Stimulated activated CD8-positive, alpha-beta memory T cell treated with anti-CD3 and anti-CD28 coated beads, Interleukin-4, amount 100 ng/mL, for 4 hours (primary cell): Measurements from ENCODE around the gene SMIM12.
"Not testable (repeated sequence)": the region's sequence is repeated elsewhere in the genome, so short reads cannot be mapped to it uniquely, and the experiment has no call there.

ENCODE experiments used
- DNase-seq, 2 donors: peaks; one replicate each; pipeline ENCODE4 v3.0.0-alpha.2; 2020; ENCODE audit warnings: low read depth in 2 of 2, low spot score in 1 of 2

SMIM12 gene

DNA sequence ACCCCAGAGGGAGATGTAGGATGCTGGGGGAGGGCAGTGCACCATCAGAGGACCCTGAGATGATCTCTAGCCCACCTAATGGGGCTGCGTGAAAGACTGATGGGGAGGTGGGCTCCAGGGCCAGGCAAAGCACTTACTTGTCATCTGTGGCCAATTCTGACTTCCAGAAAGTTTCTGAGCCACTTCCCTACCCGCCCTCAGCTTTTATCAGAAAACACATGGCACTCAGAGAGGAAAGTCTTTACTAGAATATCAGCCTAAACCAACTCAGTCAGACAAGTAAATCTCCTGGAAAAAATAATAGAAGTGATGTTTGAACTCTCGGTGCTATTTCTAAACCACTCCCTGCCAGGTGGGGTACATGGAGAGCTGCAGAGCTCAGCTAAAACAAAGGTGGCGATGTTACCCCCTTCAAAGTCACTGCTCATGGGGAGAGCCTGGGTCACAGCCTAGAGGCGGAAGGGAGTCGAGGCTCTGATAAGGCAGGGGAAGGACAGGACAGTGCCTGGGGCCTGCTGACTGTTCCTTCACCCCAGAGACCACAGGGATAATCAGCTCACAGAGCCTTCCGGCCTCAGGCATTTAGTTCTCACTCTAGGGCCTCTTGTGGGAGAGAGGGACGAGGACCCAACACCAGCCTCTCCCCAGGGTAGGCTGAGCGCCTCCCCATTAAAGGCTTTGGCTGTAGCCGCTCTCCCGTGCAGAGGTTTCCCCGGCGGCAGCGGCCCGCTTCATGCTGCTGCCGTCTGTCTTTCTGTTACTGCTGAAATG, 14.2 kb downstream of the SMIM12 start:
- no peak for DNase-seq

DNA sequence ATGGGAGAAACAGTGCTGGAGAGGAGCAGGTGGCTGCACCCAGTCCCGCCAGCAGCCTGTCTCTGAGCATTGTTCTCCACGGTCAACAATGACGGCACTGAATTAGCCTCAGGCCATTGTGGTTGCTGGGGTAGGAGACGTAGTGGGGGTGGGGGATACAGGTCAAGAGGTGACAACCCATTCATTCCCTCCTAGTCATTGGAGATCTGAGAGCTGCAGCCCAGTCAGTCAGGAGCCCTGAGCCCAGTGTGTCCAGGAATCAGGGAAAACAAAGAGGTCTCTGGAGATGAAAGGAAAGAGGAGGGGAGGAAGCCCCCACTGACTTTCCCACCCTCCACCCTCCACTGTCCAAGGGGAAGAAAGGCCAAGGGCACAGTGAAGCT, 15.3 kb downstream of the SMIM12 start:
- DNase-seq, result no peak

DNA sequence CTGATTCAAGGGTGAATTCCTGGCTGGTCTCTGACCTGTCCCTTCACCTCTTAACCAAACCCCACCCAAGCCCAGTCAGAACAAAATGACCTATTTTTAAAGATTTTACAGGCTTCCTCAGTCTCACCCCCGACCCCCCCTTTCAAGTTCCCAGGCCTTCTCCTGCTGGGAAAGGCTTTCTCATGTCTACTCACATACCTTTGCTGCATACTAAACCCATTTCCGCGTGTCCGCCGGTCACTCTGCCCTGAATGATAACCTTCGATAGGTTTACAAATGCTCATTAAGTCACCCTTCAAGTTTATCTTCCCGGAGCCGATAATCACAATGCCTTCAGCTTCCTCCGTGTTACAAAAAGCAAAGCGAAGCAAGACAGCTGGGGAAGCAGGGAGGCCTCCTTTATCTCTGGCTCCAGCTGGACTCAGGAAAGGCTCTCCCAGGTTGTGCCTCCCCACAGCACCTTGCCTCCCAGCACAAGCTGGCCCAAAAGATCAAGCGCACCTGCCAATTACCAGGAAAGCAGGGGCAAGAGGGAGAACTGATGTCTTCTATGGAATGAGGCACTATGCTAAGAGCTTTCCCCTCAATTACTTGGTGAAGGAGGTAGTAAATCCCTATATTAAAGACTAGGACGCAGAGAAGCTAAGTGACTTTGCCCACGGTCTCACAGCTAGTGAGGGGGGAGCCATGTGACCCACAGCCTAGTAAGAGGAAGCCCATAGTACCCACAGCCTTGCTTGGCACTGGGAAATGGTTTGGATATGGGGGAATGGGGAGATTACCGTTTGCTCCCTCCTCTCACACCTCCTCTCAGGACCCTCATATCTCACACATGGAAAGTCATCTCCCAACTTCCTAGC, 15.9 kb downstream of the SMIM12 start:
- no peak for DNase-seq

DNA sequence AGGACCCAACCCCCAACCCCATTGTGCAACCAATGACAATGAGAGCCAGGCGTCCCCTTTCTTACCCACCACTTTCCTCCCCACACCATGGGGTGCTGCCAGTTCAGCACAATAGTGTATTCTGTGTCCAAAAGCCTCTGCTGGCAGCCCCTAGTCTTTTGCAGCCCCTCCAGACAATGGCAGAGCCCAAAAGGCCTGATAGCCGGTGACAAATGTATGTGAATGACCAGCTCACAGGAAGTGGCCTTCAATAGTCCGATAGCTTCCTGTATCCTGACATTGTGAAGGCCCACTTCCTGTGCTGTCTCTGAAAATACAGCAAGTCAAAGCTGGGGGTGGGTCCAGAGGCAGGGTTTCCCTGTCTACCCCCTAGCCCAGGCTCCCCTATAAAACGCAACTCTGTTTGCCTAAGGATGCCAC, 16.6 kb downstream of the SMIM12 start:
- no peak for DNase-seq

DNA sequence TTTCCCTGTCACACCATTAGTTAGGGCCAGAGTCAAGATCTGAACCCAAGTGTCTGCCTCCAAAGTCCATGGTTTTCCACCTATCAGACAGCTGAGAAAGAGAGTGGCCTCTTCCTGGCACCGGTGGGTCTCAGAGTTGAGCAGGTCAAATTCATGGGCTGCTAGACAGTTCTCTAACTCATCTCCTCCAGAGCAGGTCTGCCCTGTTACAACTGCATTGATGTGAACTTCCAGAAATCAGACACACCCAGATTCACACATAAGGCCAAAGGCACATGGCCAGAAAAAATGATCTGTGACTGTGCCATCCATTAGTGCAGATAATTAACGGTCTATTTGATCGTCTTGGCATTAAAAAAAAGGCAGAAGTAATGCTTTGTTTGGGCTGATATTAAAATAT, 17.5 kb downstream of the SMIM12 start:
- DNase-seq, result no peak

DNA sequence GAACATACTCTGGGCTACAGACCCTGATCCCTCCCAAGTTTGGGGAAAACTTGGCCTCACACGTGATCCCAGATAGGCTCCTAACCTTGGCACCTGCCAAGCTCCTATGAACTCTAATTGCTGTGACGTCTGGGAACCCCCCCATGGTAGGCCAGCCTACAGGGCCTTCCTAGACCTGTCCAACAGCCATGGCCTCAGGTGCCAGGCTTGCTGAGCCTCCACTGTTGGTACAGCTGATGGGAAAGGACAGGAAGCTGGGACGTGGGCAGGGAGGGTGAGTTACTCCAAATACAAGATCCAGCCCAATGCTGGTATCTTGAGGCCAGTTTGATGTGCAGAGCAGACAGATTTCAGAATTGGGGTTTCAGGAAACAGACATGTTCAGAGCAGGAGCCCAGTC, 19.1 kb downstream of the SMIM12 start:
- DNase-seq, result no peak

DNA sequence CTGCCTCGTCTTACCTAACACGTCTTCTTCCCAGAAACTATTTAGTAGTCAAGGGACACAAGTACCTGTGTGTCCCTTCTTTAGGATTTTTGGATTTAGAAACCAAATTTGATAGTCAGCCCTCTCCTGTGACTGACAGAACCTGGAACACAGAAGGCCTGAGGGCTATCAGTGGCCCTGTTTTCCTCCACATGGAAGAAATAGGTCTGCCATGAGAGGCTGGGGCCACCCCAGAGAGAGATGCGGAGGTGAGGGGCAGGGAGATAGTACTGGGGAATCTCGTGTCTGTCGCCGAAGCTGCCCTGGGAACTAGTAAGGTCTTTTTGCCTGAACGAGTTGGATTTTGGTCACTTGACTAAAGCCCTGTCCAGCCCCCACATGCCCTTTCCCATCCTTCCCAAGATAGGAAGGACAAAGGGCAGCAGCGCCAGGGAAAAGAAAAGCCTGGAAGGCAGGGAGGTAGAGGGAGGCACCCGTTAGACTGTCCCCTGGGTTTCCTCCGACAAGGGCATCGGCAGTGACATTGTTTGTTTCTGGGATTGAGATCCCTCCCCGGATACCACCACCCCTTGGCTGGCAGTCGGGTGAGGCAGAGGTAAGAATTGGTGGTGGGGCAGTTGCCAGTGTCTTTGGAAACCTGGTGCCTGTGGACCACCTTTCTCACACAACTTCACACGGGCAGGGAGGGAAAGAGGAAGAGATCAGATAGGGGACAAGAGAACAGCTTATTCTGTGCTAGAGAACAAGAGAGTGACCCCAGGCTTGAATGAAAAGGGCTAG, 19.8 kb downstream of the SMIM12 start:
- DNase-seq, result no peak

DNA sequence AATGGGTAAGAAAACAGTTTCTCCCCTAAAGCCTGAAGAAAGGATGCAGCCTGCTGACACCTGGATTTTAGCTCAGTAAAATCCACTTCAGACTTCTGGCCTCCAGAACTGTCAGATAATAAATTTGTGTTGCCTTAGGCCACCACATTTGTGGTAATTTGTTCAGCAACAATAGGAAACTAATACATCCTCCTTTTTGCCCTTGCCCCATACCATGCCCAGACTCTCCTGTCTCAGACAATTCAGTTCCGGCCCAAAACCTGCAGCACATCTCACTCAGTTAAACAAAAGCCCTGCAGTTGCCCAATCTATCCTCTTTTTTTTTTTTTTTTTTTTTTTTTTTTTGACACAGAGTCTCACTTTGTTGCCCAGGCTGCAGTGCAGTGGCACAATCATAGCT, 25.8 kb downstream of the SMIM12 start:
- DNase-seq, result no peak

DNA sequence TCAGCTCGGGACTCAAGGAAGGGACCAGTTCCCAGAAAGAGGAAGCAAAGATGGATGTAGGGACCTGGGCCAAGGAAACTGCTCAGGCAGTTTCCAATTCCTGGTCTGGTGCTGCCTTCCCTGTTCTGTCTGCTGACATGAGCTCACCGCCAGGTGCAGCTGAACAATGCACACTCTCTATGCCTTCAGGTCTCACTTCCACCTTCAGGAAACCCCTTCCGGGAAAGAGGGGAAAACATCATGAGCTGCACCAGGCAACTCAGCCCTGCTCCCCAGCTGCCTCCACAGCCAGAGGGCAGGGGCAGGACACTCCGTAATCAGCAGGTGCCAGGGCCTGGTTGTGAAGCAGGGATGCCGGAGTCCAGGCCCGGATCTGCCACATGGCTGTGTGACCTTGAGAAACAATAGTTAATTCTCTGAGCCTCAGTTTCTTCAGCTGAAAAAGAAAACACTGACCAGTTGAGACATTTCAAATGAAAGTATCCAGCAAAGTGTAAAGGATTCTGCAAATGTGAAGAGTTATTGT, 27.8 kb downstream of the SMIM12 start:
- DNase-seq, result no peak

DNA sequence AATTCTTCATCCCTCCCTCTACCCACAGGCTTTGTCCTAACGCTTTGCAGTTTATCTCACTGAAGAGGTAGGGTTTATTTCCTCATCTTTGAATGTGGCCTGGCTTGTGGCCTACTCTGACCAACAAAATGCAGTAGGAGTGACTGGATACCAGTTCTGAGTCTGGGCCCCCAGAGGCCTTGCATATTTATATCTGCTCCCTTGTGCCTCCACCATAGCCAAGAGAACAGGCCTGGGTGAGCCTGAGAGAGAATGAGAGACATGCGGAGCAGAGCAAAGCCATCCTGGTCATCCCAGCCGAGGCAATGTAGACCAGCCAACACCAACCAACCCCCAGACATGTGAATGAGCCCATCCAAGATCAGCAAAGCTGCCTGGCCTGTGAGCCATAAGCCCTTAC, 30.3 kb downstream of the SMIM12 start:
- no peak for DNase-seq

DNA sequence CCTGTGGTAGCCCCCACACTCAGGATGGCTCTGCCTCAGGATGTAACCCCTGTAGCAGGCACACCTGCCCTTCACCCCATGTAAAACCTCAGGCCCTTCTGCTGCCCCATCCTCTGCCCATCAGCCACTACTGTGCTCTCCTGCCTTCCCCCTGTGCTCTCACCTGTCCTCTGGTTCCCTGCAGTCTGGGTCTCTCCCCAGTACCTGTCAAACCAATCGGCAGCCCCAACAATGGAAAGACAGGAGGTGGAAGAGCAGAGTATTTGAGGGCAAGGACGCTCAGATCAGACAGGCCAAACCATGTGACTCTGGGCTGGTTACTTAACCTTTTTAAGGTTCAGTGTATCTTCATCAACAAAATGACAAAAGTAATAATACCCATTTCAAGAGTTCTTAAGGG, 30.9 kb downstream of the SMIM12 start:
- DNase-seq, result no peak

DNA sequence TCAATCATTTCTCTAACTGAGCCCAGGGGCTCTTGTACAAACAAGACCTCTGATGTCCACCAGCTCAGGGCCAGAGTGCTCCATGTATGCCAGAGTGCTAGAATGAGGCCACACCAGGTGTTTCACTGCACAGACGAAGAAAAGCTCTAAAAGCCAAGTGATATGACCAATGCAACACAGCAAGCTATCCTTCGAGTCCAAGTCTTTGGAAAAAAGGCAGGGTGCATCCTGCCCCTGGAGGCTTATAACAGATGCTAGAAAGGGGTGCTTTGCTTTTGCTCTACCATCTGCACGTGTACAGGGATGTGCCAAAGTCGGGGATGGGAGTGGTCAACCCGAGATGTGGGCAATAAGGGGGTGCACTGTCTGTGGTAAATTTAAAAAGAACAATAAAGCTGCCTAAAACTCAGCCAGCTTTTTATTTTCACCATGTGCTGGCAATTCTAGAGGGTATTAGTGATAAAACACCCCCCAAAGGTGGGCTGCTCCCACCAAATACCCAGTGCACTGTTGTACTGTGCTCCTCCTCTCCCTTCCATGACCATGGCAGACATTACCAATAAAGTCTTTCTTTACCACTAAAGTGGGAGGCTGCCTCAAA, 32.1 kb downstream of the SMIM12 start:
- no peak for DNase-seq

DNA sequence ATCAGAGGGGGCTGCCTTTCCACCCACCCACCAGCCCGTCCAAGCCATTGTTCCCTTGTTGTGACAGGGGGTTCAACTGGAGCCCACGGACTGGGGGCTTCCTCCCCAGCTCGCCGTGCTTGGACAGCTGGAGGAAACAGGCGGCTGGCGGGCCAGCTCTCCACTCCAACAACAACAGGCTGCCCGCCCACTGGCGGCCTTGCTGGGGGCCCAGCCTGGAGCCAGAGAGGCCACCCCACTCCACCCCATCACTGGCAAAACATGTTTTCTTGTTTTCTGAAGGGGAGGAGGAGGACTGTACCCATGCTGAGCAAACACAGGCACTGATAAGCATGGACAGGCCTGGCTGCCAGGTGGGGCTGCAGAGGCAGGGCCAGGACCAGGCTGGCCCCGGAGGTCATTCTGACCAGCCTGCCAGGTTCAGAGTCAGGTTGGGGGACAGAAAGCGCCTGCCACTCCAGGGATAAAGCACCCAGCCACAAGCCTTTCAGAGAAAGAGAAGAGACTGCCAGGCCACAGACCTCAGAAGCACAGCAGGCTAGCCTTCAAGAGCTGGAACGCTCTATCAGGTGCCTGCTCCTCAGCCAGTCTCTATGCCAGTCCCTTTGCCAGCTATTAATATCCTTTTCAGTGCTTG, 34.0 kb downstream of the SMIM12 start:
- no peak for DNase-seq

DNA sequence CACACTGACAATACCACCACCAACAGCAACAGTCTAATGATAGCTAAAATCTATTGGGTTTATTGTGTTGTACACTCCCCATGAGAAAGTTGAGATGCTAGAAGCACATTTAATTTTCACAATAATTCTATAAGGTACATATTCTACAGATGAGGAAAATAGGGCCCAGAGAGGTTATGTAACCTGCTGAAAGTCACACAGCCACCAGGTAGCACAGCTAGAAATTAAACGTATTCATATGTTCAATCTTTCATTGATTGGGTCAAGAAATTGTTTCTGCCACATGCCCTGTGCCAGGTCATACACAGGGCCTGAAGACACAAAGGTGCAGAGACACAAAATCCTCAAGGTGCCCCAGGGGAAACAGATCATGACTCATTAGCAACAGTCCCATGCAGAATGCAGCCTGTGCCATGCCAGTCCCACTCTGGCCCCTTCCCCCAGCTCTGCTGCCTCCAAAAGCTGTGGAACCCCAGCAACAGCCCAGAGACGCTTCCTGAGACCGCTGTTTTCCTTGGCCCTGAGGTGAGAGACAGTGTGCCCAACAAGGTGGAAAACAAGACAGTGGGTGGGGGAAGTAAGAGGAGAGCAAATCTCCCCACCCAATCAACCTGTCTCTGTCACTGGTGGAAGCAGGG, 34.6 kb downstream of the SMIM12 start:
- DNase-seq, result no peak

DNA sequence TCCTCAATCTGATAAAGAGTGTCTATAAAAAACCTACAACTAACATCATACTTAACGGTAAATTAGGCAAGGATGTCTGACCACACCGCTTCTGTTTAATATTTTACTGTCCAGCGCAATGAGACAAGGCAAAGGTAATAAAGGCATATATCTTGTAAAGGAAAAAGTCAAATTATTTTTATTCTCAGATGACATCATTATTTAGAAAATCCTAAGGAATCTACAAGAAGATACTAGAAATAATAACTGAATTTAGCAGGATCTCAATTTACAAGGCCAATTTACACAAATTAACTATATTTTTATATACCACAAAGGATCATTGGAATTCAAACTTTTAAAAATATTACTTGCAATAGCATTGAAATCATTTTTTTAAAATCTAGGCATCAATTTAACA, 37.3 kb downstream of the SMIM12 start:
- no peak for DNase-seq

DNA sequence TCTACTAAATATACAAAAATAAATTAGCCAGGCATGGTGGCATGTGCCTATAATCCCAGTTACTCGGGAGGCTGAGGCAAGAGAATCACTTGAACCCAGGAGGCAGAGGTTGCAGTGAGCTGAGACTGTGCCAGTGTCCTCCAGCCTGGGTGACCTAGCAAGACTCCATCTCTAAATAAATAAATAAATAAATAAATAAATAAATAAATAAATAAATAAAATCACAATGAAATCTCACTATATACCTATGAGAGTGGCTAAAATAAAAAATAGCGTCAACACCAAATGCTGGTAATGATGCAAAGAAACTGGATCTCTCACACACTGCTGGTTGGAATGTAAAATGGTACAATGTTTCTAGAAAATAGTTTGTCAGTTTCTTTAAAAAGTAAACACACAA, 40.7 kb downstream of the SMIM12 start:
- DNase-seq, result not testable (repeated sequence)

DNA sequence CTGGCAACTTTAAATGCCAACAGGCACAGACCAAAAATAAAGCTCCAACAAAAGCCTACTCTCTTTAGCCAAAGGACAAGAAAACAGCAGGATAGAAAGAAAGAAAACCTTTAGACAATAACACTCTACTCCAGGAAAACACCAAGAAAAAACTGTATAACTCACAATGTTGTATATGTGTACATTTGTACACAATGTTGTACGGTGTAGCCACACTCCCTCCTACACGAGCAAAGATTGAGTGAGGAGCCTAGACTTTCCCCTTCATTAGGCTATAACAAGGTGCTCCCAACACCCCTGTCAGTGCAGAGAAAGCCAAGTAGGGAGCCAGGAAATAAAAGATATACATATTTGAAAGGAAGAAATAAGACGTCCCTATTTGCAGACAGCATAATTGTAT, 42.8 kb downstream of the SMIM12 start:
- no peak for DNase-seq

DNA sequence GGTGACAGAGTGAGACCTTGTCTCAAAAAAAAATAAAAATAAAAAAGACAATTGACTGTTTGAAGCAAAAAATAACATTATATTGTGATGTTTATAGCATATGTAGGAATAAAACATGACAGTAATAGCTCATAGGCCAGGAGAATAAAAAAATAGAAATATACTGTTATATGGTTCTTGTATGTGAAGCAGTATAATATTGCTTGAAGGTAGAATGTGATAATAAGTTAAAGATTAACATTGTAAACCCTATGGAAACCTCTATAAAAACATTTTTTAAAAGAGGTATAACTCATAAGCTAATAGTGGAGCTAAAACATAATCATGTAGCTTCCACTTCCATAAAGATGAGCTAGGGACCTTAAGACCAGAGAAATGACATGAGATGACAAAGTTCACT, 43.2 kb downstream of the SMIM12 start:
- no peak for DNase-seq

DNA sequence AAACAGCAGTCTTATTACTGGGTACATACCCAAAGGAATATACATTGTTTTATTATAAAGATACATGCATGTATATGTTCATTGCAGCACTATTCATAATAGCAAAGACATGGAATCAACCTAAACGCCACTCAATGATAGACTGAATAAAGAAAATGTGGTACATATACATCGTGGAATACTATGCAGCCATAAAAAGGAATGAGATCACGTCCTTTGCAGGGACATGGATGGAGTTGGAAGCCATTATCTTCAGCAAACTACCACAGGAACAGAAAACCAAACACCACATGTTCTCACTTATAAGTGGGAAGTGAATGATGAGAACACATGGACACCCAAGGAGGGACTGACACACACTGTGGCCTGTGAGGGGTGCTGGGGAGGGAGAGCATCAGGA, 48.8 kb downstream of the SMIM12 start:
- not testable (repeated sequence) for DNase-seq
